HFF-Myc (cell line): ENCODE data around the gene MYO16.

Source experiments
- DNase-seq: peaks from one replicate; pipeline ENCODE4 v3.0.0-alpha.2; 2011; ENCODE audit warnings: low read depth; ENCODE audit errors: extremely low read depth
- H3K4me3 ChIP-seq: replicated peaks from 2 replicates; pipeline ENCODE4 v1.5.1; 2011; ENCODE audit warnings: low read depth, mild to moderate bottlenecking, control low read depth, low read length
- CTCF ChIP-seq: IDR thresholded peaks from 2 replicates; pipeline ENCODE4 v1.5.1; 2012; ENCODE audit warnings: mild to moderate bottlenecking, low read depth, low read length, control low read depth; ENCODE audit errors: missing control alignments

MYO16 gene

GRCh38 chr13:108960006-108960405, 330.6 kb downstream of the MYO16 start:
- DNase-seq: no peak
- TF ChIP-seq CTCF: no peak
- H3K4me3 ChIP-seq: no peak overlapping the region

GRCh38 chr13:108961542-108962125, 332.2 kb downstream of the MYO16 start:
- DNase-seq: peak; percentile 37
- H3K4me3 ChIP-seq: no peak overlapping the region
- peak; percentile 66 for TF ChIP-seq CTCF

GRCh38 chr13:108962654-108963053, 333.2 kb downstream of the MYO16 start:
- DNase-seq: no peak
- TF ChIP-seq CTCF: no peak
- H3K4me3 ChIP-seq: no peak overlapping the region

- no peak for TF ChIP-seq CTCF
- H3K4me3 ChIP-seq: no peak overlapping the region
- no peak for DNase-seq
Observed at GRCh38 chr13:108963276-108963810, 333.9 kb downstream of the MYO16 start.

- H3K4me3 ChIP-seq: no peak overlapping the region
- no peak for TF ChIP-seq CTCF
- no peak for DNase-seq
Observed at GRCh38 chr13:108963846-108964600, 334.6 kb downstream of the MYO16 start.

- TF ChIP-seq CTCF: no peak
- no peak for DNase-seq
- no peak overlapping the region for H3K4me3 ChIP-seq
Observed at GRCh38 chr13:108964606-108965005, 335.2 kb downstream of the MYO16 start.

- no peak for DNase-seq
- no peak overlapping the region for H3K4me3 ChIP-seq
- no peak for TF ChIP-seq CTCF
Observed at GRCh38 chr13:108967371-108967770, 338.0 kb downstream of the MYO16 start.
